GM23338 (cell line): ENCODE measurements around the gene PLEKHM1. TPM values are rescaled to one million over a fixed set of nuclear protein-coding genes. Genes with fewer than 3 reads are reported as not detected.

Source experiments
- ATAC-seq: fragments of 200-7000 bp; cut with Tn5 transposase; 3 replicates; pipeline ENCODE4 v1.9.1; 2020
- DNase-seq: peaks from one replicate; pipeline ENCODE4 v3.0.0-alpha.2; 2015; ENCODE audit warnings: low spot score
- H2AFZ ChIP-seq: fragments of 200-600 bp; sonication (generic); 2 replicates; pipeline ENCODE4 v1.8.0; 2016; ENCODE audit warnings: antibody characterized with exemption, mild to moderate bottlenecking, moderate library complexity
- H3F3A ChIP-seq: fragments of 200-600 bp; sonication (generic); replicated peaks from 2 replicates; pipeline ENCODE4 v1.8.0; 2017; ENCODE audit warnings: antibody characterized with exemption, mixed run types, low read depth
- H3K27ac ChIP-seq: fragments of 200-600 bp; sonication (generic); 2 replicates; pipeline ENCODE4 v1.6.1; 2016; ENCODE audit warnings: low read depth
- H3K27me3 ChIP-seq: fragments of 200-600 bp; sonication (generic); 2 replicates; pipeline ENCODE4 v1.8.0; 2016; ENCODE audit warnings: mild to moderate bottlenecking, mixed run types, moderate library complexity; ENCODE audit not compliant: insufficient read depth
- H3K36me3 ChIP-seq: fragments of 200-600 bp; sonication (generic); 2 replicates; pipeline ENCODE4 v1.8.0; 2016; ENCODE audit warnings: mild to moderate bottlenecking; ENCODE audit not compliant: insufficient read depth
- H3K4me1 ChIP-seq: fragments of 200-600 bp; sonication (generic); 2 replicates; pipeline ENCODE4 v1.8.0; 2016; ENCODE audit warnings: mild to moderate bottlenecking, moderate library complexity; ENCODE audit not compliant: insufficient read depth
- H3K4me2 ChIP-seq: fragments of 200-600 bp; sonication (generic); 2 replicates; pipeline ENCODE4 v1.7.1; 2017; ENCODE audit warnings: mixed run types
- H3K4me3 ChIP-seq: fragments of 200-600 bp; sonication (generic); 2 replicates; pipeline ENCODE4 v1.6.1; 2016; ENCODE audit warnings: mixed run types
- H3K79me2 ChIP-seq: fragments of 200-600 bp; sonication (generic); replicated peaks from 2 replicates; pipeline ENCODE4 v1.8.0; 2017; ENCODE audit warnings: mild to moderate bottlenecking; ENCODE audit not compliant: insufficient read depth
- H3K9me2 ChIP-seq: fragments of 200-600 bp; sonication (generic); 2 replicates; pipeline ENCODE4 v1.8.0; 2017; ENCODE audit not compliant: insufficient read depth
- H4K20me1 ChIP-seq: fragments of 200-600 bp; sonication (generic); replicated peaks from 2 replicates; pipeline ENCODE4 v1.8.0; 2017; ENCODE audit warnings: mild to moderate bottlenecking; ENCODE audit not compliant: insufficient read depth
- H3K27ac Mint-ChIP-seq: 2 replicates; pipeline ENCODE4 v1.8.0; 2020; ENCODE audit warnings: inconsistent platforms, mild to moderate bottlenecking, moderate library complexity, mixed read lengths
- H3K27me3 Mint-ChIP-seq: 3 replicates; pipeline ENCODE4 v1.8.0; 2022; ENCODE audit warnings: low read depth, mild to moderate bottlenecking, moderate library complexity, mixed read lengths, inconsistent platforms; ENCODE audit not compliant: insufficient read depth, poor library complexity
- H3K36me3 Mint-ChIP-seq: 3 replicates; pipeline ENCODE4 v1.8.0; 2021; ENCODE audit warnings: low read depth, mild to moderate bottlenecking, inconsistent platforms, moderate library complexity, mixed read lengths
- H3K4me1 Mint-ChIP-seq: 3 replicates; pipeline ENCODE4 v1.8.0; 2020; ENCODE audit warnings: mild to moderate bottlenecking, inconsistent platforms, mixed read lengths
- H3K4me3 Mint-ChIP-seq: 3 replicates; pipeline ENCODE4 v1.8.0; 2021; ENCODE audit warnings: moderate library complexity, mild to moderate bottlenecking, inconsistent platforms, mixed read lengths
- H3K9me3 Mint-ChIP-seq: 3 replicates; pipeline ENCODE4 v1.8.0; 2020; ENCODE audit warnings: moderate library complexity, mild to moderate bottlenecking, inconsistent platforms, mixed read lengths
- CREB1 ChIP-seq: fragments of 250-450 bp; sonication (Bioruptor Pico); IDR thresholded peaks from 2 replicates; pipeline ENCODE4 v1.5.0; 2020; ENCODE audit warnings: low read depth, mild to moderate bottlenecking, moderate library complexity
- CTCF ChIP-seq, 2 experiments: fragments of 200-600 bp in 1 of 2; sonication (generic) in 1 of 2; conservative IDR thresholded peaks; 2 replicates each; pipeline versions ENCODE4 v1.5.1 to v1.6.1; 2016 to 2017; ENCODE audit warnings: antibody characterized with exemption in 2 of 2, low read depth in 2 of 2, mild to moderate bottlenecking in 2 of 2, moderate library complexity in 1 of 2
- EZH2 ChIP-seq: fragments of 200-600 bp; sonication (generic); IDR thresholded peaks from one replicate; pipeline ENCODE4 v1.8.0; 2017; ENCODE audit warnings: antibody characterized with exemption, mild to moderate bottlenecking, low read depth; ENCODE audit not compliant: unreplicated experiment
- EZH2phosphoT487 ChIP-seq: fragments of 200-600 bp; sonication (generic); IDR thresholded peaks from one replicate; pipeline ENCODE4 v1.8.1; 2018; ENCODE audit warnings: antibody characterized with exemption; ENCODE audit not compliant: unreplicated experiment
- JUNB ChIP-seq: IDR thresholded peaks from one replicate; pipeline ENCODE4 v1.6.1; 2016; ENCODE audit warnings: antibody characterized with exemption; ENCODE audit not compliant: unreplicated experiment
- NANOG ChIP-seq: IDR thresholded peaks from 2 replicates; pipeline ENCODE4 v1.6.1; 2016; ENCODE audit warnings: antibody characterized with exemption, borderline replicate concordance
- POLR2AphosphoS5 ChIP-seq: IDR thresholded peaks from 2 replicates; pipeline ENCODE4 v1.6.1; 2016; ENCODE audit warnings: antibody characterized with exemption, low read depth
- STAT1 ChIP-seq: IDR thresholded peaks from one replicate; pipeline ENCODE4 v1.6.1; 2016; ENCODE audit warnings: antibody characterized with exemption; ENCODE audit not compliant: unreplicated experiment
- ZNF114 ChIP-seq: fragments of 250-450 bp; sonication (Bioruptor Pico); IDR thresholded peaks from 2 replicates; pipeline ENCODE4 v1.5.0; 2020; ENCODE audit warnings: mild to moderate bottlenecking, moderate library complexity
- ZNF331 ChIP-seq: fragments of 250-450 bp; sonication (Bioruptor Pico); IDR thresholded peaks from 2 replicates; pipeline ENCODE4 v1.5.0; 2020; ENCODE audit warnings: low read depth, mild to moderate bottlenecking, moderate library complexity
- ZNF462 ChIP-seq: fragments of 250-450 bp; sonication (Bioruptor Pico); IDR thresholded peaks from 2 replicates; pipeline ENCODE4 v1.5.0; 2020; ENCODE audit warnings: mild to moderate bottlenecking, moderate library complexity
- polyA plus RNA-seq: library from polyadenylated mRNA; unstranded; fragments of >200 nt; fragmentation: Nextera tagmentation; extraction: Ambion mirVana; gene quantifications from 2 replicates; pipeline ENCODE4 v1.2.1, GENCODE V29; 2016
- total RNA-seq: library from RNA; depleted of rRNA; stranded (reverse); fragments of >200 nt; shearing (Covaris generic); gene quantifications from 2 replicates; pipeline ENCODE4 v1.2.3, GENCODE V29; 2014
- TF ChIP-seq, protein P1 (sequence below): IDR thresholded peaks from 2 replicates; pipeline ENCODE4 v1.6.1; 2016; ENCODE audit warnings: antibody characterized with exemption
- TF ChIP-seq, protein P2 (sequence below): IDR thresholded peaks from one replicate; pipeline ENCODE4 v1.6.1; 2018; ENCODE audit warnings: antibody characterized with exemption; ENCODE audit not compliant: unreplicated experiment

The PLEKHM1 gene
- total and polyA plus RNA-seq, 2 experiments from 2014 or later: 4.4 to 17.9 TPM

GRCh38 chr17:45387739-45388138 lies 102.8 kb downstream of the PLEKHM1 start:
- Histone ChIP-seq H3F3A (no peaks in the 10 kb centered on the region), H3K27me3 (no peaks in the 10 kb centered on the region), H3K27ac (no peak overlapping the region), H3K4me2 (no peak overlapping the region), H3K4me3 (no peak overlapping the region), H3K79me2 (no peaks in the 10 kb centered on the region), H2AFZ (no peak overlapping the region), H3K9me2 (no peaks in the 10 kb centered on the region), H3K36me3 (no peaks in the 10 kb centered on the region), H4K20me1 (no peaks in the 10 kb centered on the region), H3K4me1 (no peaks in the 10 kb centered on the region; the same call in 1 of the 2 replicates)
- Mint-ChIP-seq H3K4me3 (no peak overlapping the region), H3K27ac (no peak overlapping the region), H3K4me1 (peaks cover 18% of the 10 kb centered on the region), H3K9me3 (no peaks in the 10 kb centered on the region; the same call in 2 of the 3 replicates), H3K27me3 (peaks cover 19% of the 10 kb centered on the region), H3K36me3 (no peaks in the 10 kb centered on the region)
- ATAC-seq (no peak), DNase-seq (no peak)
- TF ChIP-seq EZH2 (no peak), ZNF331 (CRISPR knock-in tag) (no peak), EZH2phosphoT487 (no peak), ZNF114 (CRISPR knock-in tag) (no peak), JUNB (no peak), CTCF (conservative IDR thresholded peaks at IDR 0.05; ENCODE audit: low read depth in 2 of 2) (no peak), CREB1 (CRISPR knock-in tag) (no peak), NANOG (no peak), ZNF462 (CRISPR knock-in tag) (no peak), STAT1 (no peak), POLR2AphosphoS5 (no peak)
- TF ChIP-seq, protein P1, sequence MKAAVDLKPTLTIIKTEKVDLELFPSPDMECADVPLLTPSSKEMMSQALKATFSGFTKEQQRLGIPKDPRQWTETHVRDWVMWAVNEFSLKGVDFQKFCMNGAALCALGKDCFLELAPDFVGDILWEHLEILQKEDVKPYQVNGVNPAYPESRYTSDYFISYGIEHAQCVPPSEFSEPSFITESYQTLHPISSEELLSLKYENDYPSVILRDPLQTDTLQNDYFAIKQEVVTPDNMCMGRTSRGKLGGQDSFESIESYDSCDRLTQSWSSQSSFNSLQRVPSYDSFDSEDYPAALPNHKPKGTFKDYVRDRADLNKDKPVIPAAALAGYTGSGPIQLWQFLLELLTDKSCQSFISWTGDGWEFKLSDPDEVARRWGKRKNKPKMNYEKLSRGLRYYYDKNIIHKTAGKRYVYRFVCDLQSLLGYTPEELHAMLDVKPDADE: no peak
- TF ChIP-seq, protein P2, sequence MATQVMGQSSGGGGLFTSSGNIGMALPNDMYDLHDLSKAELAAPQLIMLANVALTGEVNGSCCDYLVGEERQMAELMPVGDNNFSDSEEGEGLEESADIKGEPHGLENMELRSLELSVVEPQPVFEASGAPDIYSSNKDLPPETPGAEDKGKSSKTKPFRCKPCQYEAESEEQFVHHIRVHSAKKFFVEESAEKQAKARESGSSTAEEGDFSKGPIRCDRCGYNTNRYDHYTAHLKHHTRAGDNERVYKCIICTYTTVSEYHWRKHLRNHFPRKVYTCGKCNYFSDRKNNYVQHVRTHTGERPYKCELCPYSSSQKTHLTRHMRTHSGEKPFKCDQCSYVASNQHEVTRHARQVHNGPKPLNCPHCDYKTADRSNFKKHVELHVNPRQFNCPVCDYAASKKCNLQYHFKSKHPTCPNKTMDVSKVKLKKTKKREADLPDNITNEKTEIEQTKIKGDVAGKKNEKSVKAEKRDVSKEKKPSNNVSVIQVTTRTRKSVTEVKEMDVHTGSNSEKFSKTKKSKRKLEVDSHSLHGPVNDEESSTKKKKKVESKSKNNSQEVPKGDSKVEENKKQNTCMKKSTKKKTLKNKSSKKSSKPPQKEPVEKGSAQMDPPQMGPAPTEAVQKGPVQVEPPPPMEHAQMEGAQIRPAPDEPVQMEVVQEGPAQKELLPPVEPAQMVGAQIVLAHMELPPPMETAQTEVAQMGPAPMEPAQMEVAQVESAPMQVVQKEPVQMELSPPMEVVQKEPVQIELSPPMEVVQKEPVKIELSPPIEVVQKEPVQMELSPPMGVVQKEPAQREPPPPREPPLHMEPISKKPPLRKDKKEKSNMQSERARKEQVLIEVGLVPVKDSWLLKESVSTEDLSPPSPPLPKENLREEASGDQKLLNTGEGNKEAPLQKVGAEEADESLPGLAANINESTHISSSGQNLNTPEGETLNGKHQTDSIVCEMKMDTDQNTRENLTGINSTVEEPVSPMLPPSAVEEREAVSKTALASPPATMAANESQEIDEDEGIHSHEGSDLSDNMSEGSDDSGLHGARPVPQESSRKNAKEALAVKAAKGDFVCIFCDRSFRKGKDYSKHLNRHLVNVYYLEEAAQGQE: no peak
